ENCODE measurements around the gene CIB2. TPM values are rescaled to one million over a fixed set of nuclear protein-coding genes. Genes with fewer than 3 reads are reported as not detected.

Gene CIB2
- total and polyA plus RNA-seq, 9 donors = 1.7 to 12.4 (median 8.8) TPM

DNA sequence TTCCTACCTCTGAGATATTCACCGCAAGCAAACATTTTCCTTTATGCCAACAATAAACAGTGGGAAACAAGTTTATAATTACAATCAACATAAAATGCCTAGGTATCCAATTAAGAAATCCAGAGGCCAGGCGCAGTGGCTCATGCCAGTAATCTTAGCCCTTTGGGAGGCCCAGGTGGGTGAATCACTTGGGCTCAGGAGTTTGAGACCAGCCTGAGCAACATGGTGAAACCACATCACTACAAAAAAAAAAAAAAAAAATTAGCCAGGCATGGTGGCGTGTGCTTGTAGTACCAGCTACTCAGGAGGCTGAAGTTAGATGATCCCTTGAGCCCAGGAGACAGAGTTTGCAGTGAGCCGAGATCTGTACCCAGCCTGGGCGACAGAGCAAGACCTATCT, 71.0 kb downstream of the CIB2 start:
- intact Hi-C loops (cut with DNase I) = no loop called here
- Histone ChIP-seq H3K9me3 (no peaks in the 10 kb centered on the region), H3K27me3 (no peaks in the 10 kb centered on the region), H3K27ac (peak overlapping the region; percentile 34 to 62), H3K36me3 (no peaks in the 10 kb centered on the region), H3K4me3 (no peak overlapping the region), H3K4me1 (ENCODE audit: insufficient read depth) (peaks cover 48% of the 10 kb centered on the region)
- 89 to 95% (median 92%) methylated on average over 5 of the region's 5 CpGs for WGBS, 3 donors
- DNase-seq = no peak
- TF ChIP-seq EP300 (IDR thresholded peaks at IDR 0.05) (no peak), POLR2A (IDR thresholded peaks at IDR 0.05) (no peak), CTCF (IDR thresholded peaks at IDR 0.05) (no peak)

- intact Hi-C loops (cut with DNase I) = no loop called here
Measured at GRCh38 chr15:78059110-78059839, 72.0 kb downstream of the CIB2 start.

GRCh38 chr15:78058401-78058935, 72.8 kb downstream of the CIB2 start:
- no peak for DNase-seq
- H3K36me3 ChIP-seq = no peaks in the 10 kb centered on the region
- H3K27me3 ChIP-seq = no peaks in the 10 kb centered on the region
- no peak overlapping the region for H3K4me3 ChIP-seq
- intact Hi-C loops (cut with DNase I) = no loop called here
- TF ChIP-seq CTCF (IDR thresholded peaks at IDR 0.05) (no peak), EP300 (IDR thresholded peaks at IDR 0.05) (no peak), POLR2A (IDR thresholded peaks at IDR 0.05) (no peak)
- no peaks in the 10 kb centered on the region for H3K9me3 ChIP-seq
- 84 to 99% (median 93%) methylated on average over 10 of the region's 10 CpGs for WGBS, 3 donors
- H3K4me1 ChIP-seq (ENCODE audit: insufficient read depth) = peaks cover 39% of the 10 kb centered on the region
- H3K27ac ChIP-seq = peak overlapping the region in 1 of 2 donors; percentile 54

More at GRCh38 chr15:78059110-78059839, 72.0 kb downstream of the CIB2 start:
- Histone ChIP-seq H3K27me3 (no peaks in the 10 kb centered on the region), H3K4me1 (ENCODE audit: insufficient read depth) (peaks cover 46% of the 10 kb centered on the region), H3K36me3 (no peaks in the 10 kb centered on the region), H3K27ac (peak overlapping the region; percentile 5 to 62), H3K9me3 (no peaks in the 10 kb centered on the region), H3K4me3 (no peak overlapping the region)
- TF ChIP-seq POLR2A (IDR thresholded peaks at IDR 0.05) (no peak), CTCF (IDR thresholded peaks at IDR 0.05) (no peak), EP300 (IDR thresholded peaks at IDR 0.05) (no peak)
- 74 to 93% (median 86%) methylated on average over 3 of the region's 3 CpGs for WGBS, 3 donors
- no peak for DNase-seq

- Histone ChIP-seq H3K27ac (peak overlapping the region in 1 of 2 donors; percentile 54), H3K4me1 (ENCODE audit: insufficient read depth) (peaks cover 36% of the 10 kb centered on the region), H3K4me3 (no peak overlapping the region), H3K27me3 (no peaks in the 10 kb centered on the region), H3K9me3 (no peaks in the 10 kb centered on the region), H3K36me3 (no peaks in the 10 kb centered on the region)
- no peak for TF ChIP-seq POLR2A (IDR thresholded peaks at IDR 0.05)
- no peak for TF ChIP-seq EP300 (IDR thresholded peaks at IDR 0.05)
- no peak for TF ChIP-seq CTCF (IDR thresholded peaks at IDR 0.05)
- intact Hi-C loops (cut with DNase I) = no loop called here
- WGBS, 3 donors = 64 to 73% (median 69%) methylated on average over 5 of the region's 5 CpGs
- no peak for DNase-seq
Measured at GRCh38 chr15:78057803-78058202, 73.4 kb downstream of the CIB2 start.
